ENCODE measurements around the gene EPHA8. TPM values are rescaled to one million over a fixed set of nuclear protein-coding genes. Genes with fewer than 3 reads are reported as not detected.

Gene EPHA8
- total RNA-seq, 3 donors from 2014 or later (not counting 1 experiment from before 2014, with no cell fraction given) = not detected

DNA sequence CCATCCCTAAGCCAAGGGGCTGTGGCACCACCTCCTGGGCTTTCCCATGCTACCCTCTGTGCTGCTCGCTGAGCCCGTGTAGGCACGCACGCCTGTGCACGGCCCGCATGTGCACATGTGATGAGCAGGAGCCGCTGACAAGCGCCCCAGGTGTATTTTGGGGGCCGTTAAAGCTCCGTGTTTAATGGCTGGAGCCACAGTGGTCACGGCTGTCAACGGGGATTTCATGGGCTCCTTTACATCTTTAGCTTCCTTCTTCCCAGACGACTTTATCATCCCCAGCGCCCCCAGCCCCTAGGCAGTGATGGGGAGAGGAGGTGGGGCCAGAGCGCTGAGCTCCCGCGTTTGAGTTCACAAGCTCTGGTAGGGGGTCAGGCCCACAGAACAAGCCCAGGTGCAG is 11.7 kb upstream of the EPHA8 start:
- ATAC-seq = no peak
- Histone ChIP-seq H3K9me3 (ENCODE audit: control insufficient read depth, insufficient read depth, low read length) (no peaks in the 10 kb centered on the region), H3K4me1 (ENCODE audit: control insufficient read depth, insufficient read depth, low read length) (no peaks in the 10 kb centered on the region), H3K36me3 (ENCODE audit: control insufficient read depth, insufficient read depth, low read length) (no peaks in the 10 kb centered on the region), H3K4me3 (ENCODE audit: low read length) (no peak overlapping the region), H3K27me3 (ENCODE audit: control insufficient read depth, insufficient read depth, low read length) (no peaks in the 10 kb centered on the region), H3K27ac (ENCODE audit: low read length) (no peak overlapping the region)
- Mint-ChIP-seq H3K27ac (no peak overlapping the region), H3K9me3 (no peaks in the 10 kb centered on the region), H3K27me3 (ENCODE audit: low read depth in 2 of 2) (peaks cover 18 to 31% of the 10 kb centered on the region in 2 donors), H3K4me1 (peaks cover 0 to 4% of the 10 kb centered on the region in 2 donors), H3K36me3 (no peaks in the 10 kb centered on the region), H3K4me3 (no peak overlapping the region)
- 78% methylated on average over 17 of the region's 17 CpGs for WGBS (ENCODE audit: insufficient coverage)
- intact Hi-C loops (cut with micrococcal nuclease) = no loop called here
- no peak for DNase-seq
- TF ChIP-seq, protein P1, sequence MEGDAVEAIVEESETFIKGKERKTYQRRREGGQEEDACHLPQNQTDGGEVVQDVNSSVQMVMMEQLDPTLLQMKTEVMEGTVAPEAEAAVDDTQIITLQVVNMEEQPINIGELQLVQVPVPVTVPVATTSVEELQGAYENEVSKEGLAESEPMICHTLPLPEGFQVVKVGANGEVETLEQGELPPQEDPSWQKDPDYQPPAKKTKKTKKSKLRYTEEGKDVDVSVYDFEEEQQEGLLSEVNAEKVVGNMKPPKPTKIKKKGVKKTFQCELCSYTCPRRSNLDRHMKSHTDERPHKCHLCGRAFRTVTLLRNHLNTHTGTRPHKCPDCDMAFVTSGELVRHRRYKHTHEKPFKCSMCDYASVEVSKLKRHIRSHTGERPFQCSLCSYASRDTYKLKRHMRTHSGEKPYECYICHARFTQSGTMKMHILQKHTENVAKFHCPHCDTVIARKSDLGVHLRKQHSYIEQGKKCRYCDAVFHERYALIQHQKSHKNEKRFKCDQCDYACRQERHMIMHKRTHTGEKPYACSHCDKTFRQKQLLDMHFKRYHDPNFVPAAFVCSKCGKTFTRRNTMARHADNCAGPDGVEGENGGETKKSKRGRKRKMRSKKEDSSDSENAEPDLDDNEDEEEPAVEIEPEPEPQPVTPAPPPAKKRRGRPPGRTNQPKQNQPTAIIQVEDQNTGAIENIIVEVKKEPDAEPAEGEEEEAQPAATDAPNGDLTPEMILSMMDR (IDR thresholded peaks at IDR 0.05) = no peak

- no peak overlapping the region for H3K27ac Mint-ChIP-seq
Observed at GRCh38 chr1:22552021-22552420, 11.3 kb upstream of the EPHA8 start.

DNA sequence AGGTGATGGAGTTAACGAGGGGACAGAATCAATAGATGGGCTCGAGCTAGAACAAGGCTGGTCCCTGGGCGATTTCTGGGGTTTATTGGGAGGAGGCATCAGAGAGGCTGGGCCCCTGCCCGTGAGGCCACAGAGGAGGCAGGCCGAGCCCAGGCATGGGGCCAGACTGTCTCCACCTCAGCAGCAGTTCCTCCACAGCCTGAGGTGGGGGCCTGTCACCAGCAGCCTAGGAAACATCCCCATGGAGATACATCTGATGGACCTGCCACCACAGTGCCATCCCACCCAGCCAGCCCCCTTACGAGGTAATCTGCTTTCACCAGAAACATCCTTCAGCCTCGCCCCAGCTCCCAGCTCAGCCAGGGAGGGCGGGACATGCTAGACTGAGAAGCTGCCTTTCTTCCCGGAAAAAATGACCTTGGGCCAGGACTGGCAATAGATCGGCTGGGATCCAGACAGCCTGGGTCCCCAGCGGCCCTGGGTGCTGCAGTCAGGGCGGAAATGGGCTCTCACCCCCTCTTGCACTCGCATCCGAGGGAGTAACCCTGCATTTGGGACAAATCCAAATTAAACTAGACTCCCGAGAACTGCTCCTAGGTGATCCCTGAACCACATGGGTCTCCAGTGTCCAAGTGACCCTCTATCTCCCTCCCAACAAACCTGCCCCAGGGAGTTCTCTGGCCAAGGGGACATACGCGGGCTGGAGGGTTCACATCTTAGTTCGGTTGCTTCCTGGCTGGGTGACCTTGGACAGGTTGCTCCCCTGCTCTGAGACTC is 10.0 kb upstream of the EPHA8 start:
- 66% methylated on average over 18 of the region's 18 CpGs for WGBS (ENCODE audit: insufficient coverage)
- Histone ChIP-seq H3K36me3 (ENCODE audit: control insufficient read depth, insufficient read depth, low read length) (no peaks in the 10 kb centered on the region), H3K4me1 (ENCODE audit: control insufficient read depth, insufficient read depth, low read length) (no peaks in the 10 kb centered on the region), H3K9me3 (ENCODE audit: control insufficient read depth, insufficient read depth, low read length) (no peaks in the 10 kb centered on the region), H3K27me3 (ENCODE audit: control insufficient read depth, insufficient read depth, low read length) (peaks cover 3% of the 10 kb centered on the region), H3K27ac (ENCODE audit: low read length) (no peak overlapping the region), H3K4me3 (ENCODE audit: low read length) (no peak overlapping the region)
- no peak overlapping the region for H3K4me3 Mint-ChIP-seq
- DNase-seq = no peak
- H3K36me3 Mint-ChIP-seq = no peaks in the 10 kb centered on the region
- TF ChIP-seq, protein P1 (IDR thresholded peaks at IDR 0.05) = no peak
- no peaks in the 10 kb centered on the region for H3K9me3 Mint-ChIP-seq
- no peak overlapping the region for H3K27ac Mint-ChIP-seq
- H3K4me1 Mint-ChIP-seq = peaks cover 0 to 8% of the 10 kb centered on the region in 2 donors
- ATAC-seq = no peak
- intact Hi-C loops (cut with micrococcal nuclease) = no loop called here
- H3K27me3 Mint-ChIP-seq (ENCODE audit: low read depth in 2 of 2) = peaks cover 27 to 30% of the 10 kb centered on the region in 2 donors

More at GRCh38 chr1:22552021-22552420, 11.3 kb upstream of the EPHA8 start:
- Mint-ChIP-seq H3K4me1 (peaks cover 0 to 8% of the 10 kb centered on the region in 2 donors), H3K27me3 (ENCODE audit: low read depth in 2 of 2) (peaks cover 20 to 32% of the 10 kb centered on the region in 2 donors), H3K4me3 (no peak overlapping the region), H3K36me3 (no peaks in the 10 kb centered on the region), H3K9me3 (no peaks in the 10 kb centered on the region)
- 61% methylated on average over 4 of the region's 5 CpGs for WGBS (ENCODE audit: insufficient coverage)
- H3K36me3 ChIP-seq (ENCODE audit: control insufficient read depth, insufficient read depth, low read length) = no peaks in the 10 kb centered on the region
- TF ChIP-seq, protein P1 (IDR thresholded peaks at IDR 0.05) = no peak
- peaks cover 1% of the 10 kb centered on the region for H3K27me3 ChIP-seq (ENCODE audit: control insufficient read depth, insufficient read depth, low read length)
- intact Hi-C loops (cut with micrococcal nuclease) = no loop called here
- no peaks in the 10 kb centered on the region for H3K9me3 ChIP-seq (ENCODE audit: control insufficient read depth, insufficient read depth, low read length)
- no peak overlapping the region for H3K4me3 ChIP-seq (ENCODE audit: low read length)
- H3K27ac ChIP-seq (ENCODE audit: low read length) = no peak overlapping the region
- H3K4me1 ChIP-seq (ENCODE audit: control insufficient read depth, insufficient read depth, low read length) = no peaks in the 10 kb centered on the region
- DNase-seq (no peak), ATAC-seq (no peak)
